HG03469 (cell line): Measurements from ENCODE around the gene LUC7L.

Experiments
- ATAC-seq: cut with Tn5 transposase; IDR thresholded peaks from one replicate; pipeline ENCODE4 v1.9.1; 2021; ENCODE audit warnings: mild to moderate bottlenecking, moderate library complexity, moderate number of reproducible peaks; ENCODE audit not compliant: unreplicated experiment

Gene LUC7L

DNA sequence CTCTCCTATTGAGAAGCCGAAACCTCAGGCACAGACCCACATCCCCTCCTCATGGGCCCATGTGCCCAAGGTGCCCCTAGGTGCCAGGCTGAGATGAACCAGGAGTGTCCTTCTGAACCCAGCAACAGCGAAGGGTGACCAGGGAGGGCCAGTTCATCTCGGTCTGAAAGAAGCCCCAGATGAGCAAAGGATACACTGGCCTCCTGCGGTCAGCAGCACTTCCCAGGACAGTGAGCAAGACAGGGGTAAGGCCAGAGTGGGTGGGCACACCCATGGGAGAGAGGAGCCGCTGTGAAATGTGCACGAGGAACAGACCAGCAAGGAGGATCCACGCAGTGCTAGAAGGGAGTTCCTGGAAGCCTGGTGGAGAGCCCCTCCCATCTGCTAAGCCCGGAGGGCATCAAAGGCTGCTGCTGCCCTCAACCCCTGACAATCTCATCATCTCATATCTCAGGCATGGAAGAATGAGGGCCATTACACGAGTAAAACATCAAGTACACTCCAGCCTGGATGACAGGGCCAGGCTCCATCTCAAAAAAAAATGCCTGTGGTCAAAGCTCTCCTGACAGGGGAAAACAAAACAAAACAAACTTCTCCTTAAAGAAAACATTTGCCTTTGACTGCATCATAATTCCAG lies 80.1 kb downstream of the LUC7L start:
- ATAC-seq = no peak

DNA sequence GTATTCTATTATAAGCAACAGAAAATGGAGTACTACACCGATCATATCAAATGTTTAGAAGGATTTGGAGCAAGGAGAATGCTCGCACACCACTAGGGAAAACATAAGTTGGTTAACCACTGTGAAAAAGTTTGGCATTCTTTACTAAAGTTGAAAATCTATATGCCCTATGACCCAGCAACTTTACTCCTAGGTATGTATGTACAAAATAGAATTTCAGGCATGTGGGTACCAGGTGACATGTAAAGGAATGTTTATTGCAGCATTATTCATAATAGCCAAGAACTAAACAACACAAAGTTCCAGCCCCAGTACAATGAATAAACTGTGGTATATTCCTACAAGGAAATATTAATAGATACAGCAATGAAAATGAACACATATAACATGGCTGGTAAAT lies 82.6 kb downstream of the LUC7L start:
- no peak for ATAC-seq

DNA sequence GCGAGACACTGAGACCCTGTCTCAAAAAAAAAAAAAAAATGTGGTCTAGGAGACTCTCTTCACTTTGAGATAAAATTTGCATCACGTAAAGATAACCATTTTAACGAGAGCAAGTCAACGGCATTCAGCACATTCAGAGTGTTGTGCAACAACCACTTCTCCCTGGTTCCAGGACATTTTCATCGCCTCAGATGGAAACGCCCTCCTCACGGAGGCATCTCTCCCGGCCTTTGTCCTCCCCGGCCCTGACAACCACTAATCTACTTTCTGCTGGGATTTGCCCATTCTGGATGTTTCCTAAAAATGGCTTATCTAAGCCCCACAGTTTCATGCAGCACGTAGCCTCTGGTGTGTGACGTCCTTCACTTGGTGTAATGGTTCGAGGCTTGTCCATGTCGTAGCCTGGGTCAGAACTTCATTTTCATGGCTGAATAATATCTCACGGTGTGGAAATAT lies 84.4 kb downstream of the LUC7L start:
- no peak for ATAC-seq

DNA sequence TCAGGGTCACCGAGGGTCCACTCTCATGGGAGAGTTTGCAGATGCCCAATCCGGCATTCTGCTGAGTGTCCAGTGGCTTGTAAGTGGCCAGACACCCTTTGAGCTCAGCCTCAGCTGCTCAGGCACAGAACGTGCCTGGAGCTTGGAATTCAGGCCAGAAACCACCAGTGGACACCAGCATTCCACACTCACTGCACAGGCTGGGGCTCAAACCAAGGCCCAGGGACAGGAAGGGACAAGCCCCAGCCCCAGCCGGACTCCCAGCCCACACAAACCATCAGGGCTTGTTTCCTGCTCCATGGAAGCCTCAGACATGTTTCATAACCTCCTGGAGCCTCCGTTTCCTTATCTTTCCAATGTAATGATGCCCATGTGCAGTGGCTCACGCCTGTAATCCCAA lies 85.8 kb downstream of the LUC7L start:
- ATAC-seq = no peak

DNA sequence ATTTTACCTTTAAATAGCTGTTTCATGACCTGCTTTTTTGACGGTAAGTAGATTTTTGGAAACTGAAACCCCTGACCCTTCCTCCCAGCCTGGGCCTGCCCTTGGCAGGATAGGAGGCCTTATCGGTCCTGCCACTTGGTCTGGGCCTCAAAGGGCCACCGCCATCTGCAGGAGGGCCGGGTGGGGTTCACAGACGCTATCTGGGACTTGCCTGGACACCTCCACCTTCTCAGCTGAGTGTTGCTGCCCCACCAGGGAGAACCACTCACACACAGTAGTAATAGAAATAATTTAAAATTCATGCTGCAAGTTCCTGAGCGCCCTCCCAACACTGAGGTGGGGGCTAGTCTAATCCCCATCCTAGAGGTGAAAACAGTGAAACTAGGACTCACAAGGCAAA lies 86.2 kb downstream of the LUC7L start:
- no peak for ATAC-seq

DNA sequence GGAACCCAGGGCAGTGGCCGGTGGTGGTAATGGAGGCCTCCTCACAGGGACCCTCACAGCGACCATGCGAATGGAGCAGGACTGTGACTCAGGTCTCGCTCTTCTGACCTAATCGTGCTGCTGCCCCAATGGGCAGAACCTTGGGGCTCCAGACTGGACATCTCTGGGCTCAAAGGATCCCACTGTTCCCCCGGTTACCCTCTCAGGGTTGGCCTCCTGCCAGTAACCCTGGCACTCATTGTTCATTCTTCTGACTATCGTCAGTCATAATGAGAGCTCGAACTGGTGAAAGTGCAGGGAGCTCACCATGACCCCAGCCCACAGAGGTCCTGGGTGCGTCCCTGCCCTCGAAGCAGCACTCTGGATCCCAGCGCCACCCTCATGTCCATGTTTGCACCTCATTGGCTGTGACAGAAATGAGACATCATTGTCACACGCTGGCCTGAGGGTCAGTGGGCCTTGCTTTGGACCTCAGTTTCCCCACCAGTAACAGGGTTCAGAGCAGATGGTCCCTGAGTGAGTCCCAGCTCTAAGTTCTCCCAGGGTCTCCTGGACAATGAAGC lies 86.8 kb downstream of the LUC7L start:
- ATAC-seq = no peak

DNA sequence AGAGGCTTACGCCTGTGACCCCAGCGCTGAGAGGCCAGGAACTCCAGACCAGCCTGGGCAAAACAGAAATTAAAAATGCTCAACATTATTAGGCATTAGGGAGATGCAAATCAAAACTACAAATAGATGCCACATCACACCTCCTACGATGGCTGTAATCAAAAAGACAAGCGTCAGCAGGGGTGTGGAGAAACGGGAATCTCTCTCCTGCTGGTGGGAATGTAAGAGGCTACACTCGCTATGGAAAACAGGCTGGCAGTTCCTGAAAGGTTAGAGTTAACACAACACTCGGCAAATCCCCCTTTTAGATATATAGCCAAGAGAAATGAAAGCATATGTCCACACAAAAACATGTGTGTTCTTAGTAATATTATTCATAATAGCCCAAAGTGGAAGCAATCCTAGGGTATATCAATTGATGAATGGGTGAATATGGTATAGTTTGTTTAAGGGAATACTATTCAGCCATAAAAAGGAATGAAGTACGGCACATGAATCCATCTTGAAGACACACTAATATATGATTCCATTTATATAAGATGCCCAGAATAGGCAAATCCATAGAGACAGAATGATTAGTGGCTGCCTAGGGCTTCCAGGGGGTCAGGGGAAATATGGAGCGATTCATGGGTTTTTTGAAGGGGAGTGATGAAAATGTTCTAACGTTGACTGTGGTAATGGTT lies 88.9 kb downstream of the LUC7L start:
- no peak for ATAC-seq
